ENCODE data around the gene ACTA2. TPM values are rescaled to one million over a fixed set of nuclear protein-coding genes. Genes with fewer than 3 reads are reported as not detected.

The ACTA2 gene
- total RNA-seq, 1 donor from 2014 or later: 19.0 TPM

DNA sequence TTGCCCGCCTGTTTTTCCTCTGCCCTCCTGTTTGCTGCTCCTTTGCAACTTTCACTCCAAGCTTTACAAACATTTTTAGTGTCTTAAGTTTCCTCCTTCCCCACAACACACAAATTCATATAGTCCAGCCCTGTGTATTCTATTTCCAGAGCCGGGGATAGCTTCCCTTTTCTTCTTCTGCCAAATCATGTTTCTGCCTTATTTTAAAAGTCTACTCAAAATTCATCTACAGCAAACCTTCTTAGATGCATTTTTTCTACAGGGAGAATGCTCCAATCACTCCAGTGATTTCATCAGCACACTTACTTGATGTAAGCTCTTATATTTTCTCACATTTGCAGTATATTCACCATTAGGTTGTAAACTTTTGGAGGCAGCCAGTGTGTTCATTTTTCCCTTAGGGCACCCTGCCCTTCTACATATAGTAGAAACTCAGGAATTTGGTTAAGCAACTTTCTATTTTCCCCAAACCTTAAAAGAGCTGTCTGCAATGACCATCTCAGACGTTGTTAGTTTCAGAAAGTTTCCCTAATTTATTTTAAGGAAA lies 12.4 kb upstream of the ACTA2 start:
- H3K27ac Mint-ChIP-seq: no peak overlapping the region

DNA sequence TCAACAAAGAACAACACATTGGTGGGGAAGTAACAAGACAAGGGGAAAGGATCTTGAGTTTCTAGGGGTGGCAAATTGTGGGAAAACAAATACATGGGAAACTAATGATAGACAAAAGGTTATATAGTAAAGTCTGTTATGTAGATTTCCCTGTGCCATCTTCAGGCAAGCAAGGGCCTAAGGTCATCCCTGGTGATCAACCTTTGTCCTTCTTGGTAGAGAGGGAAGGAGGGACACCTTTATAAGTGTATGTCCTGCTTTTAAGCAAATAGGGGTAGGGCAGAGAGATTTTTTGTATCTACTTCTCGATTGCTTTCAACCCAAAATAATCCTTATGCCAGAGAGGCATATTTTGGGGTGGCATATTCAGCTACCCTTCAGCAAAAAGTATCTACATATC lies 11.8 kb upstream of the ACTA2 start:
- Histone ChIP-seq H3K36me3 (no peaks in the 10 kb centered on the region), H3K79me2 (ENCODE audit: low read depth) (no peaks in the 10 kb centered on the region), H3K9me3 (ENCODE audit: low read depth) (no peaks in the 10 kb centered on the region), H3K4me2 (no peak overlapping the region), H3K27ac (no peak overlapping the region), H2AFZ (replicated peaks) (no peak overlapping the region), H3K4me3 (no peak overlapping the region), H3K9ac (no peak overlapping the region), H3K4me1 (no peaks in the 10 kb centered on the region), H3K27me3 (no peaks in the 10 kb centered on the region), H4K20me1 (ENCODE audit: low read depth) (no peaks in the 10 kb centered on the region), H3F3A (ENCODE audit: low read depth) (no peaks in the 10 kb centered on the region)
- no peaks in the 10 kb centered on the region for H3K9me3 Mint-ChIP-seq
- TF ChIP-seq, protein P1, sequence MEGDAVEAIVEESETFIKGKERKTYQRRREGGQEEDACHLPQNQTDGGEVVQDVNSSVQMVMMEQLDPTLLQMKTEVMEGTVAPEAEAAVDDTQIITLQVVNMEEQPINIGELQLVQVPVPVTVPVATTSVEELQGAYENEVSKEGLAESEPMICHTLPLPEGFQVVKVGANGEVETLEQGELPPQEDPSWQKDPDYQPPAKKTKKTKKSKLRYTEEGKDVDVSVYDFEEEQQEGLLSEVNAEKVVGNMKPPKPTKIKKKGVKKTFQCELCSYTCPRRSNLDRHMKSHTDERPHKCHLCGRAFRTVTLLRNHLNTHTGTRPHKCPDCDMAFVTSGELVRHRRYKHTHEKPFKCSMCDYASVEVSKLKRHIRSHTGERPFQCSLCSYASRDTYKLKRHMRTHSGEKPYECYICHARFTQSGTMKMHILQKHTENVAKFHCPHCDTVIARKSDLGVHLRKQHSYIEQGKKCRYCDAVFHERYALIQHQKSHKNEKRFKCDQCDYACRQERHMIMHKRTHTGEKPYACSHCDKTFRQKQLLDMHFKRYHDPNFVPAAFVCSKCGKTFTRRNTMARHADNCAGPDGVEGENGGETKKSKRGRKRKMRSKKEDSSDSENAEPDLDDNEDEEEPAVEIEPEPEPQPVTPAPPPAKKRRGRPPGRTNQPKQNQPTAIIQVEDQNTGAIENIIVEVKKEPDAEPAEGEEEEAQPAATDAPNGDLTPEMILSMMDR (IDR thresholded peaks at IDR 0.05): no peak
- no peak for TF ChIP-seq EZH2 (IDR thresholded peaks at IDR 0.05)
- no peak for TF ChIP-seq EZH2phosphoT487 (IDR thresholded peaks at IDR 0.05)
- DNase-seq (ENCODE audit: low spot score): no peak
- H3K27ac Mint-ChIP-seq: no peak overlapping the region
- H3K27me3 Mint-ChIP-seq (ENCODE audit: insufficient read depth, low read depth): no peaks in the 10 kb centered on the region
- H3K4me3 Mint-ChIP-seq: no peak overlapping the region
- no peaks in the 10 kb centered on the region for H3K36me3 Mint-ChIP-seq
- no peaks in the 10 kb centered on the region for H3K4me1 Mint-ChIP-seq

More for the DNA sequence above, 12.4 kb upstream of the ACTA2 start:
- H4K20me1 ChIP-seq (ENCODE audit: low read depth): no peaks in the 10 kb centered on the region
- Mint-ChIP-seq H3K27me3 (ENCODE audit: insufficient read depth, low read depth) (no peaks in the 10 kb centered on the region), H3K36me3 (no peaks in the 10 kb centered on the region), H3K4me3 (no peak overlapping the region), H3K9me3 (no peaks in the 10 kb centered on the region), H3K4me1 (no peaks in the 10 kb centered on the region)
- no peaks in the 10 kb centered on the region for H3K36me3 ChIP-seq
- H3K9me3 ChIP-seq (ENCODE audit: low read depth): no peaks in the 10 kb centered on the region
- H3K27ac ChIP-seq: no peak overlapping the region
- no peaks in the 10 kb centered on the region for H3K27me3 ChIP-seq
- no peak overlapping the region for H2AFZ ChIP-seq (replicated peaks)
- H3K9ac ChIP-seq: no peak overlapping the region
- no peak overlapping the region for H3K4me3 ChIP-seq
- DNase-seq (ENCODE audit: low spot score): no peak
- no peaks in the 10 kb centered on the region for H3K4me1 ChIP-seq
- TF ChIP-seq, protein P1 (IDR thresholded peaks at IDR 0.05): no peak
- no peak for TF ChIP-seq EZH2 (IDR thresholded peaks at IDR 0.05)
- TF ChIP-seq EZH2phosphoT487 (IDR thresholded peaks at IDR 0.05): no peak
- no peaks in the 10 kb centered on the region for H3K79me2 ChIP-seq (ENCODE audit: low read depth)
- no peak overlapping the region for H3K4me2 ChIP-seq
- no peaks in the 10 kb centered on the region for H3F3A ChIP-seq (ENCODE audit: low read depth)

GRCh38 chr10:88963318-88963717 lies 10.7 kb upstream of the ACTA2 start:
- Histone ChIP-seq H3K9ac (no peak overlapping the region), H4K20me1 (ENCODE audit: low read depth) (no peaks in the 10 kb centered on the region), H3K9me3 (ENCODE audit: low read depth) (no peaks in the 10 kb centered on the region), H2AFZ (replicated peaks) (no peak overlapping the region), H3K27ac (no peak overlapping the region), H3K27me3 (no peaks in the 10 kb centered on the region), H3K4me2 (no peak overlapping the region), H3K79me2 (ENCODE audit: low read depth) (no peaks in the 10 kb centered on the region), H3K36me3 (no peaks in the 10 kb centered on the region), H3K4me3 (no peak overlapping the region), H3K4me1 (no peaks in the 10 kb centered on the region), H3F3A (ENCODE audit: low read depth) (no peaks in the 10 kb centered on the region)
- TF ChIP-seq, protein P1 (IDR thresholded peaks at IDR 0.05): peak; percentile 15
- no peak for TF ChIP-seq EZH2phosphoT487 (IDR thresholded peaks at IDR 0.05)
- H3K27ac Mint-ChIP-seq: no peak overlapping the region
- H3K4me1 Mint-ChIP-seq: no peaks in the 10 kb centered on the region
- no peak overlapping the region for H3K4me3 Mint-ChIP-seq
- H3K9me3 Mint-ChIP-seq: no peaks in the 10 kb centered on the region
- H3K36me3 Mint-ChIP-seq: no peaks in the 10 kb centered on the region
- no peaks in the 10 kb centered on the region for H3K27me3 Mint-ChIP-seq (ENCODE audit: insufficient read depth, low read depth)
- no peak for DNase-seq (ENCODE audit: low spot score)
